ENCODE measurements around the gene ZNF577.

ZNF577 gene

DNA sequence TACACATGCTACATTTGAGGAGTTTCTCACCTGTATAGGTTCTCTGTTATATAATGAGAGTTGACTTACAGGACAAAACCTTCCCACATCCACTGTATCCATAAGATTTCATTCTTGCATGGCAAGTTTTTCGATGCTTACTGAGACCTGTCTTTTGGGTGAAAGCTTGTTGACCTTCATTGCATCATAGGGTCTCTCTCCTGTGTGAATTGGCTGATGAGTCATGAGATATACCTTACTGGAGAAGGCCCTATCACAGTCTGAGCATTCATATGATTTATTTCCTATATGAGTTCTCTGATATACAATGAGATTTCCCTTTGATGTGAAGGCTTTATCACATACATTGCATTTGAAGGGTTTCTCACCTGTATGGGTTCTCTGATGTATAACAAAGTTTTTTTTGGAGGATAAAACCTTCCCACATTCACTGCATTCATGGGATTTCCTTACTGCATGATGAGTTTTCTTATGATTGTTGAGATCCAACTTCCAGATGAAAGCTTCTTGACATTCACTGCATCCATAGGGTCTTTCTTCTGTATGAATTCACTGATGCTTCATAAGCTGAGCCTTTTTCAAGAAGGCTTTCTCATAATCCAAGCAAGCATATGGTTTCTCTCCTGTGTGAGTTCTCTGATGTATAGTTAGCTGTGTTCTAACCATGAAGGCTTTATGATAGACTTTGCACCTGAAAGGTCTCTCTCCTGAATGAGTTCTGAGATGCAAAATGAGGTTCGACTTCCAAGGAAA, 25.7 kb downstream of the ZNF577 start:
- DNase-seq (ENCODE audit: extremely low read depth, low read depth) = no peak
- TF ChIP-seq, protein P1, sequence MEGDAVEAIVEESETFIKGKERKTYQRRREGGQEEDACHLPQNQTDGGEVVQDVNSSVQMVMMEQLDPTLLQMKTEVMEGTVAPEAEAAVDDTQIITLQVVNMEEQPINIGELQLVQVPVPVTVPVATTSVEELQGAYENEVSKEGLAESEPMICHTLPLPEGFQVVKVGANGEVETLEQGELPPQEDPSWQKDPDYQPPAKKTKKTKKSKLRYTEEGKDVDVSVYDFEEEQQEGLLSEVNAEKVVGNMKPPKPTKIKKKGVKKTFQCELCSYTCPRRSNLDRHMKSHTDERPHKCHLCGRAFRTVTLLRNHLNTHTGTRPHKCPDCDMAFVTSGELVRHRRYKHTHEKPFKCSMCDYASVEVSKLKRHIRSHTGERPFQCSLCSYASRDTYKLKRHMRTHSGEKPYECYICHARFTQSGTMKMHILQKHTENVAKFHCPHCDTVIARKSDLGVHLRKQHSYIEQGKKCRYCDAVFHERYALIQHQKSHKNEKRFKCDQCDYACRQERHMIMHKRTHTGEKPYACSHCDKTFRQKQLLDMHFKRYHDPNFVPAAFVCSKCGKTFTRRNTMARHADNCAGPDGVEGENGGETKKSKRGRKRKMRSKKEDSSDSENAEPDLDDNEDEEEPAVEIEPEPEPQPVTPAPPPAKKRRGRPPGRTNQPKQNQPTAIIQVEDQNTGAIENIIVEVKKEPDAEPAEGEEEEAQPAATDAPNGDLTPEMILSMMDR (IDR thresholded peaks at IDR 0.05; ENCODE audit: low read depth, low read length) = no peak

DNA sequence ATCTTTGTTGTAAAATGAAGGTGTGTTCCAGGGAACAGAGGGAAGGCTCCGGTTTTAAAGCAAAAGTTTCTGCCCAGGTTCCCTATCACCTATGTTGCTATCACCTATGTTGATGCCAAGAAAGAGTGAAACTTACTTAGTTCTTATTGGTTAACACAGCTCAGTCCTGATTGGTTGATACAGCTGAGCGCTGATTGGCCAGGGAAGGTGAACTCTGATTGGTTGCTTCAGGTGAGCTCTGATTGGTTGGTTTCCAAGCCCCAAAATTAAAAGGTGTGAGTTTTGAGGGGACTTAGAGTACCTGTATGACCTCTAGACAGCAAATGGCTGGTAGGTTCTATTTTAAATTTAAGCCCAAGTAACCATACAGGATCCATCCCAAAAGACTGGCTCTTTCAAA, 50.6 kb downstream of the ZNF577 start:
- DNase-seq (ENCODE audit: extremely low read depth, low read depth) = no peak
- TF ChIP-seq, protein P1 (IDR thresholded peaks at IDR 0.05; ENCODE audit: low read depth, low read length) = no peak

- DNase-seq (ENCODE audit: extremely low read depth, low read depth) = no peak
Measured at GRCh38 chr19:51830274-51830673, 57.5 kb downstream of the ZNF577 start.

DNA sequence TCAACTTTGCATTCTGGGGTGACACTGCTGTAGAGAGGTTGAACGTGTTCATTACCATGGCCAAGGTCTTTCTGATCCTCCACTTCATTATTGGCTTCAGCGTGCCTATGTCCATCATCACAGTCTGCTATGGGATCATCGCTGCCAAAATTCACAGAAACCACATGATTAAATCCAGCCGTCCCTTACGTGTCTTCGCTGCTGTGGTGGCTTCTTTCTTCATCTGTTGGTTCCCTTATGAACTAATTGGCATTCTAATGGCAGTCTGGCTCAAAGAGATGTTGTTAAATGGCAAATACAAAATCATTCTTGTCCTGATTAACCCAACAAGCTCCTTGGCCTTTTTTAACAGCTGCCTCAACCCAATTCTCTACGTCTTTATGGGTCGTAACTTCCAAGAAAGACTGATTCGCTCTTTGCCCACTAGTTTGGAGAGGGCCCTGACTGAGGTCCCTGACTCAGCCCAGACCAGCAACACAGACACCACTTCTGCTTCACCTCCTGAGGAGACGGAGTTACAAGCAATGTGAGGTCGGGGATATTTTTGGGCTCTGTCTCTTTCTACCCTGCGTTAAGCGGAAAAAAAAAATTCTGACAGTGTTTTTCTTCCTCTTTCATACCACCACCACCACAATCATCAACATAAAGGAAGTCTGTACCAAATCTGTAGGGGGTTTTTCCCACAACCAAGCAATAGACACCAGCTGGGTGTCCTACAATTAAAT, 63.3 kb downstream of the ZNF577 start:
- TF ChIP-seq, protein P1 (IDR thresholded peaks at IDR 0.05; ENCODE audit: low read depth, low read length) = no peak
- no peak for DNase-seq (ENCODE audit: extremely low read depth, low read depth)

More at GRCh38 chr19:51830274-51830673, 57.5 kb downstream of the ZNF577 start:
- TF ChIP-seq, protein P1 (IDR thresholded peaks at IDR 0.05; ENCODE audit: low read depth, low read length) = no peak

DNA sequence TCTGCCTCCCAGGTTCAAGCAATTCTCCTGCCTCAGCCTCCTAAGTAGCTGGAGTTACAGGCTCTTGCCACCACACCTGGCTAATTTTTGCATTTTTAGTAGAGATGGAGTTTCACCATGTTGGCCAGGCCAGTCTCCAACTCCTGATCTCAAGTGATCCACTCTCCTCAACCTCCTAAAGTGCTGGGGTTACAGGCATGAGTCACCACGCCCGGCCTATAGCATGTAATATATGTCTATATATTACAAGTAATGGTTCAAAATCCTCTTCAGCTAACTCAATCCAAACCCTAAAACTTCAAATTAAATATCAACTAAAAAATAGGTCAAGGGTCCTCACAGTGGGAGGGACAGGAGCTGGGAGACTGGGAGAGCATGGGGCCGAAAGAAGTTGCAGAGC, 64.8 kb downstream of the ZNF577 start:
- no peak for DNase-seq (ENCODE audit: extremely low read depth, low read depth)
- TF ChIP-seq, protein P1 (IDR thresholded peaks at IDR 0.05; ENCODE audit: low read depth, low read length) = no peak

DNA sequence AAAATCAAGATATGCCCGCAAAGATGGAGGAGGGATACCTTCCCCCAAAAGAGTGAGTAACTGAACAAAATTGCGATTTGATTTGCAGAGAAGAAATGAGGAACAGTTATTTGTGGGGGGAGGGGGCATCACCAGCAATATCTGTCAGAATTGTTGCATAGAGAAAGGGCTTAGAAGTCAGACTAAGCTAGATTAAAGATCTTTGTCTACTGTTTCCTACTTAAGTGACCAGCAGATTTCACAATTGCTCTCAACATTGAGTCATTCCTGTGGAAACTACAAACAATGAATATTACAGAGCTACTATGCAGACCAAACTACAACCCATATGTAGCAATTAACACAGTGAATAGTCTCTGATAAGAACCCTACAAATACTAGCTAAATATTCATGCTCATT, 65.4 kb downstream of the ZNF577 start:
- TF ChIP-seq, protein P1 (IDR thresholded peaks at IDR 0.05; ENCODE audit: low read depth, low read length) = no peak
- DNase-seq (ENCODE audit: extremely low read depth, low read depth) = no peak

DNA sequence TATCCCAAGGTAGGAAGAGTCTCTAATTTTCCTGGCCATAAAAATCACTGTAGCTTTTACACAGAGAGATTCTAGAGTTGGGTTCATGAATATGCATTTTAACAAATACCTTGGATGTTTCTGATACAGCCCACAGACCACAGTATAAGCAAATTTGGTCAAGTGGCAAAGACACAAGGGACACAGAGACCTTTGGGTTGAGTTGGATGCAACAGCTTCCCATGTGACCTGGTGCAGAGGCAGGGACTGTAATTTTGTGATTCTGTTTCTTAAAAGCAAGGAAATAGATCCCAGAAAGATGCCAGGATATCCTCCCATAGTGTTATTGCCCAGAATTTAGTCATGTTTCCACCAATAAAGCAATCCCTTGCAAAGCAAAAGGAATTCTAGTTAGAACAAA, 65.8 kb downstream of the ZNF577 start:
- DNase-seq (ENCODE audit: extremely low read depth, low read depth) = no peak
- TF ChIP-seq, protein P1 (IDR thresholded peaks at IDR 0.05; ENCODE audit: low read depth, low read length) = no peak
